Right lobe of liver (tissue), 6 donors: Measurements from ENCODE around the gene DTNA. TPM values are rescaled to one million over a fixed set of nuclear protein-coding genes. Genes with fewer than 3 reads are reported as not detected.

ENCODE experiments used
- ATAC-seq, 4 donors: fragments of 200-7000 bp; cut with Tn5 transposase; one replicate each; pipeline ENCODE4 v1.9.1; 2020; ENCODE audit warnings: mild to moderate bottlenecking in 4 of 4, moderate library complexity in 4 of 4
- DNase-seq, 3 donors: peaks; one replicate each; pipeline ENCODE4 v3.0.0-alpha.2; 2020
- H3K27ac ChIP-seq, 3 donors: fragments of 200-600 bp; one replicate each; pipeline ENCODE4 v1.8.0; 2022
- H3K27me3 ChIP-seq, 2 donors: fragments of 200-600 bp; one replicate each; pipeline ENCODE4 v1.8.0; 2022
- H3K36me3 ChIP-seq, 4 donors: fragments of 200-600 bp; sonication (generic) in 1 of 4; one replicate each; pipeline versions ENCODE4 v1.5.1 to v1.8.0; 2017 to 2022; ENCODE audit warnings: control low read depth in 1 of 4
- H3K4me1 ChIP-seq, 4 donors: fragments of 200-600 bp; sonication (generic) in 1 of 4; one replicate each; pipeline versions ENCODE4 v1.5.1 to v1.8.0; 2017 to 2022; ENCODE audit warnings: control low read depth in 1 of 4
- H3K4me3 ChIP-seq, 3 donors: fragments of 200-600 bp; one replicate each; pipeline ENCODE4 v1.8.0; 2022
- H3K9me3 ChIP-seq, 4 donors: fragments of 200-600 bp; sonication (generic) in 1 of 4; one replicate each; pipeline versions ENCODE4 v1.5.1 to v1.8.0; 2017 to 2022; ENCODE audit warnings: control low read depth in 1 of 4
- POLR2A ChIP-seq: fragments of 450-650 bp; IDR thresholded peaks from one replicate; pipeline ENCODE4 v1.6.1; 2017; ENCODE audit warnings: antibody characterized with exemption, mild to moderate bottlenecking
- WGBS: methylation state at CpG from one replicate; pipeline ENCODE4 v1.1.6; 2018; ENCODE audit warnings: low coverage, low lambda C conversion rate; ENCODE audit not compliant: insufficient coverage; ENCODE audit errors: missing lambda C conversion rate; 5-methylcytosine and 5-hydroxymethylcytosine counted together
- intact Hi-C, 2 donors: fragments of 100-400 bp; cut with DNase I; formaldehyde crosslinking; loops; one replicate each; pipeline versions ENCODE4 v1.11.2 to v1.14.1; 2022
- total RNA-seq, 6 experiments: library from RNA; depleted of rRNA in 2 of 6; stranded (reverse); fragments of >200 nt in 2 of 6; fragmentation: NEBNext Ultra II Directional in 3 of 6; extraction: Animal tissue kit (Norgen Biotek cat#: 25700) in 3 of 6; gene quantifications; one replicate each; pipeline versions ENCODE4 v1.1.0 to v1.2.4, GENCODE V29; 2016 to 2023
- TF ChIP-seq, protein P1 (sequence below), 4 donors: fragments of 200-600 bp in 3 of 4; fragments of 450-650 bp in 1 of 4; IDR thresholded peaks; one replicate each; pipeline versions ENCODE4 v1.5.1 to v1.8.0; 2016 to 2022; ENCODE audit warnings: antibody characterized with exemption in 4 of 4, mild to moderate bottlenecking in 2 of 4
- donor health status: DM: no; HTN: yes; CAD: no.
- donor health status: DM: no; HTN: no; CAD: no.
- donor health status: DM: no; HTN: no; CAD: no.
- donor health status: DM: no; HTN: yes; CAD: no.
- donor health status: DM: no; HTN: yes; CAD: no.

The DTNA gene
- total RNA-seq, 6 experiments from 2014 or later, result 0.90 to 29.4 (median 13.7) TPM

GRCh38 chr18:34909637-34910364 lies 199.7 kb downstream of the DTNA start:
- no peaks in the 10 kb centered on the region for H3K27me3 ChIP-seq
- ATAC-seq (peak in 1 of 4 donors; percentile 20), DNase-seq (no peak)
- no peak overlapping the region for H3K27ac ChIP-seq
- WGBS, result 84% methylated on average over 4 of the region's 4 CpGs
- TF ChIP-seq POLR2A, result no peak
- TF ChIP-seq, protein P1, sequence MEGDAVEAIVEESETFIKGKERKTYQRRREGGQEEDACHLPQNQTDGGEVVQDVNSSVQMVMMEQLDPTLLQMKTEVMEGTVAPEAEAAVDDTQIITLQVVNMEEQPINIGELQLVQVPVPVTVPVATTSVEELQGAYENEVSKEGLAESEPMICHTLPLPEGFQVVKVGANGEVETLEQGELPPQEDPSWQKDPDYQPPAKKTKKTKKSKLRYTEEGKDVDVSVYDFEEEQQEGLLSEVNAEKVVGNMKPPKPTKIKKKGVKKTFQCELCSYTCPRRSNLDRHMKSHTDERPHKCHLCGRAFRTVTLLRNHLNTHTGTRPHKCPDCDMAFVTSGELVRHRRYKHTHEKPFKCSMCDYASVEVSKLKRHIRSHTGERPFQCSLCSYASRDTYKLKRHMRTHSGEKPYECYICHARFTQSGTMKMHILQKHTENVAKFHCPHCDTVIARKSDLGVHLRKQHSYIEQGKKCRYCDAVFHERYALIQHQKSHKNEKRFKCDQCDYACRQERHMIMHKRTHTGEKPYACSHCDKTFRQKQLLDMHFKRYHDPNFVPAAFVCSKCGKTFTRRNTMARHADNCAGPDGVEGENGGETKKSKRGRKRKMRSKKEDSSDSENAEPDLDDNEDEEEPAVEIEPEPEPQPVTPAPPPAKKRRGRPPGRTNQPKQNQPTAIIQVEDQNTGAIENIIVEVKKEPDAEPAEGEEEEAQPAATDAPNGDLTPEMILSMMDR (IDR thresholded peaks at IDR 0.05), result no peak
- H3K4me3 ChIP-seq, result no peak overlapping the region
- H3K36me3 ChIP-seq, result no peaks in the 10 kb centered on the region
- H3K4me1 ChIP-seq, result no peaks in the 10 kb centered on the region
- no peaks in the 10 kb centered on the region for H3K9me3 ChIP-seq
- intact Hi-C loops, result no loop called here

GRCh38 chr18:34911081-34911480 lies 201.0 kb downstream of the DTNA start:
- TF ChIP-seq POLR2A, result no peak
- TF ChIP-seq, protein P1 (IDR thresholded peaks at IDR 0.05), result no peak
- DNase-seq (no peak), ATAC-seq (no peak)
- 57% methylated on average over 2 of the region's 2 CpGs for WGBS
- no peaks in the 10 kb centered on the region for H3K4me1 ChIP-seq
- H3K27me3 ChIP-seq, result no peaks in the 10 kb centered on the region
- H3K36me3 ChIP-seq, result no peaks in the 10 kb centered on the region
- H3K9me3 ChIP-seq, result no peaks in the 10 kb centered on the region
- H3K4me3 ChIP-seq, result no peak overlapping the region
- no peak overlapping the region for H3K27ac ChIP-seq
- intact Hi-C loops, result no loop called here

DNA sequence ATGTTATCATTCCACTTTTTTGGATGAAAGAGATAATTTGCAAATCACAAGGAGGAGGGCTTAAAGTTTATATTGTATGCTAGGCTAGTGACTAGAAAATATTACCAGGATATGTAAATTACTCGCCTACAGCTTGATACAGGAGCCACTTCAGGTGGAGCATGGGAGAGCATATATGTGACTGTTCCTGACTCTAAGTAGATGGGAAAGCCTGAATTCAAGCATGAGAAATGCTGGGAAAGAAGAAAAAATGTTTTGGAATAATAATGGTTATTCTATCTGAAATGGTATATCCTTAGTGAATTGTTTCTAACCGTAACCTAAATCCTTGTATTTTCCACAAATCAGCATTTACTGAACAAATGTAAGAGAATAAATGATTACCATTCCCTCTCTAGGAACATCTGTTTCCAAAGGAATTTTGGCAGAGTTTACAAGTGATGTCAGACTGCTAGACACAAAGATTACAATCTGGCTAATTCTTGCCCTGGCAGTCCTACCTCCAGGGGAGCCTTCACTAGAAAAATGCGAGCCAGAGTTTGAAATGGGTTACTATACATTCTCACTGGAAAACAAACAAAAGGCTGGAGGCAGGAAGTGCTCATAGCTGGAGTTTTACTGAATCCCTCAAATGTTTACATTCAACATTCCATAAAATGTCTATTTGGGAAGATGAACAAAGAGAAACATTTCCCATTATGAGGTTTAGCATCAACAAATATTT lies 201.7 kb downstream of the DTNA start:
- DNase-seq (no peak), ATAC-seq (peak in 2 of 4 donors; percentile 29 to 54)
- Histone ChIP-seq H3K27me3 (no peaks in the 10 kb centered on the region), H3K27ac (no peak overlapping the region), H3K4me1 (no peaks in the 10 kb centered on the region), H3K9me3 (no peaks in the 10 kb centered on the region), H3K4me3 (no peak overlapping the region), H3K36me3 (no peaks in the 10 kb centered on the region)
- intact Hi-C loops, result no loop called here
- 53% methylated on average over 2 of the region's 3 CpGs for WGBS
- no peak for TF ChIP-seq POLR2A
- TF ChIP-seq, protein P1 (IDR thresholded peaks at IDR 0.05), result no peak

DNA sequence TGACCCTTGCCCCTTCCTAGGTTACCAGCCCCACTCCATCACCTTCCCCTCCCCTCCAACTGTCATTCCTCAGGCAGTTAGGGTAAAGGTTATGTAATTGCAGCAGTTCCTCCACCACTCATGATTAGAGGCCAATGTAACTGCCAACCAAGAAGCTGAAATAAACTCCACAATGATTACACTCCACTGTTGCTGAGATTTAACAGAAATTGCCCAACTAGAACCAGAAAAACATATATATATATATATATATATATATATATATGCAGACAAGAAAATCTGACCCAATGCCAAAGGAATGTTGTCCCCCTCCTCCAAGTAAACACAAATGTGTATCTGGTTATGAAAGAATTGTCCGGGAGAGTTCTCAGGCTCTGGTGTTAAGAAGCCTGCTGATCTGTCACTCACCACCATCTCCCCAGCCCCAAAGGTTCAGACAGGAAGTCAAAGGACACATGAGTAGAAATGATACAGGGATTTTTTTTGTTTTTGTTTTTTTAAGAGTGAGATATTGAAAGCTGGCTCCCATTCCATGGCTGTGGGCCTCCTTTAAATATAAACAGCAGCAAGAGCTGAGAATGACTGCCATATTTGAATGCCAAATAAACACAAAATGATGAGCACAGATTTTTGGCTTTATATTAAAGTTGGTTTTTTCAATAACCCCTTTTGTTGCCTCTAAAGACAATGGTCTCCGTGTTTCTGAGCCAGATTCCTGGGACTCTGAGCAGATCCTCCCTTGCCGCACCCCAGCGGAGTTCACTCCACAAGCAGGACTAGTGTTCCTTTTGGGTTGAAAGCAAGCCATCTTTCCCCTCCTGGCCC lies 204.0 kb downstream of the DTNA start:
- Histone ChIP-seq H3K27ac (no peak overlapping the region), H3K27me3 (no peaks in the 10 kb centered on the region), H3K4me1 (no peaks in the 10 kb centered on the region), H3K9me3 (no peaks in the 10 kb centered on the region), H3K36me3 (no peaks in the 10 kb centered on the region), H3K4me3 (no peak overlapping the region)
- intact Hi-C loops, result no loop called here
- 69% methylated on average over 4 of the region's 4 CpGs for WGBS
- DNase-seq (no peak), ATAC-seq (peak in 2 of 4 donors; percentile 44 to 69)
- TF ChIP-seq POLR2A, result no peak
- TF ChIP-seq, protein P1 (IDR thresholded peaks at IDR 0.05), result no peak
